Common myeloid progenitor, CD34-positive (primary cell): Measurements from ENCODE around the gene MYO18A.

ENCODE experiments used
- CTCF ChIA-PET: fragments of 350-600 bp; sonication (Branson Sonifier 250); formaldehyde crosslinking; loops from one replicate; lab custom pipeline; 2021; ENCODE audit warnings: antibody characterized with exemption; lab: Charles Lee
- POLR2A ChIA-PET: fragments of 350-600 bp; sonication (Branson Sonifier 250); formaldehyde crosslinking; loops from one replicate; lab custom pipeline; 2021; ENCODE audit warnings: antibody characterized with exemption; lab: Charles Lee
- DNase-seq, 3 donors: peaks; one replicate each; pipeline versions ENCODE4 v3.0.0 to v3.0.0-alpha.2; 2013
- H3K27ac ChIP-seq, 2 experiments: 1 replicate in 1 of 2; 2 replicates in 1 of 2; pipeline ENCODE4 v1.7.0; 2013; ENCODE audit warnings: inconsistent platforms in 2 of 2, low read length in 2 of 2, mild to moderate bottlenecking in 2 of 2, low read depth in 1 of 2, moderate library complexity in 1 of 2; ENCODE audit not compliant: severe bottlenecking in 2 of 2, insufficient read depth in 1 of 2, poor library complexity in 1 of 2
- H3K27me3 ChIP-seq, 5 experiments: replicated peaks in 2 of 5; 1 replicate in 3 of 5; 2 replicates in 2 of 5; pipeline versions ENCODE4 v1.6.1 to v1.7.0; 2013; ENCODE audit warnings: low read length in 4 of 5, mild to moderate bottlenecking in 2 of 5, moderate library complexity in 2 of 5, inconsistent platforms in 1 of 5; ENCODE audit not compliant: insufficient read depth in 5 of 5, control insufficient read depth in 4 of 5
- H3K36me3 ChIP-seq, 4 experiments: 1 replicate in 2 of 4; 2 replicates in 2 of 4; pipeline versions ENCODE4 v1.6.1 to v1.7.0; 2013; ENCODE audit warnings: low read length in 3 of 4, control low read depth in 1 of 4, mild to moderate bottlenecking in 1 of 4; ENCODE audit not compliant: control insufficient read depth in 4 of 4, insufficient read depth in 4 of 4
- H3K4me1 ChIP-seq, 4 experiments: 1 replicate in 3 of 4; 2 replicates in 1 of 4; pipeline versions ENCODE4 v1.6.1 to v1.7.1; 2013; ENCODE audit warnings: low read length in 3 of 4, mild to moderate bottlenecking in 3 of 4, control low read depth in 1 of 4, inconsistent platforms in 1 of 4, moderate library complexity in 1 of 4; ENCODE audit not compliant: control insufficient read depth in 4 of 4, insufficient read depth in 4 of 4; ENCODE audit errors: control extremely low read depth in 1 of 4
- H3K4me3 ChIP-seq, 7 experiments: 1 replicate in 4 of 7; 2 replicates in 3 of 7; pipeline versions ENCODE4 v1.5.1 to v1.7.0; 2013; ENCODE audit warnings: mild to moderate bottlenecking in 7 of 7, low read length in 6 of 7, moderate library complexity in 6 of 7, inconsistent platforms in 2 of 7, low read depth in 2 of 7, control low read depth in 1 of 7; ENCODE audit not compliant: insufficient read depth in 4 of 7, control insufficient read depth in 1 of 7; ENCODE audit errors: extremely low read depth in 1 of 7
- H3K9me3 ChIP-seq, 5 experiments: 1 replicate in 4 of 5; 2 replicates in 1 of 5; pipeline versions ENCODE4 v1.6.1 to v1.7.1; 2013; ENCODE audit warnings: low read length in 4 of 5, mild to moderate bottlenecking in 2 of 5, inconsistent platforms in 1 of 5, low read depth in 1 of 5, moderate library complexity in 1 of 5; ENCODE audit not compliant: control insufficient read depth in 4 of 5, insufficient read depth in 2 of 5; ENCODE audit errors: control extremely low read depth in 1 of 5
- WGBS: methylation state at CpG from one replicate; pipeline ENCODE4 v1.1.5; 2013; ENCODE audit not compliant: insufficient coverage; 5-methylcytosine and 5-hydroxymethylcytosine counted together

The MYO18A gene

GRCh38 chr17:29110372-29110757, 69.8 kb downstream of the MYO18A start:
- H3K4me1 ChIP-seq = peaks cover 0 to 9% (median 0%) of the 10 kb centered on the region in 4 experiments
- CTCF ChIA-PET = interaction anchor here (1.2 to 26.1 kb wide), 5 partner anchors 15 to 148 kb away, joined by 3 to 673 read pairs (median 17); no protein-coding TSS in a partner anchor
- no peaks in the 10 kb centered on the region for H3K9me3 ChIP-seq
- no peak overlapping the region for H3K4me3 ChIP-seq
- H3K27me3 ChIP-seq = no peaks in the 10 kb centered on the region
- WGBS = 96% methylated on average over 15 of the region's 16 CpGs
- H3K27ac ChIP-seq = no peak overlapping the region
- DNase-seq = no peak
- H3K36me3 ChIP-seq = peaks cover 7 to 99% (median 81%) of the 10 kb centered on the region in 4 experiments
- POLR2A ChIA-PET = interaction anchor here (1.2 kb wide), 1 partner anchor 35 kb away, joined by 3 read pairs; no protein-coding TSS in a partner anchor

- H3K4me1 ChIP-seq = peaks cover 0 to 9% (median 0%) of the 10 kb centered on the region in 4 experiments
- H3K4me3 ChIP-seq = no peak overlapping the region
- ChIA-PET CTCF (interaction anchor here (0.7 to 13.3 kb wide), 7 partner anchors 9 to 147 kb away, joined by 3 to 236 read pairs (median 6); no protein-coding TSS in a partner anchor), POLR2A (interaction anchor here (0.6 to 1.2 kb wide), 3 partner anchors 29 to 443 kb away, joined by 3 read pairs; no protein-coding TSS in a partner anchor)
- H3K27me3 ChIP-seq = no peaks in the 10 kb centered on the region
- H3K27ac ChIP-seq = no peak overlapping the region
- no peak for DNase-seq
- H3K36me3 ChIP-seq = peaks cover 7 to 97% (median 78%) of the 10 kb centered on the region in 4 experiments
- WGBS = 95% methylated on average over 26 of the region's 32 CpGs
- no peaks in the 10 kb centered on the region for H3K9me3 ChIP-seq
Observed at GRCh38 chr17:29109477-29110371, 70.5 kb downstream of the MYO18A start.

- H3K27ac ChIP-seq = no peak overlapping the region
- H3K27me3 ChIP-seq = no peaks in the 10 kb centered on the region
- WGBS = 82% methylated on average over 6 of the region's 10 CpGs
- ChIA-PET POLR2A (interaction anchor here (0.6 to 1.2 kb wide), 3 partner anchors 28 to 442 kb away, joined by 3 read pairs; no protein-coding TSS in a partner anchor), CTCF (interaction anchor here (0.7 to 13.3 kb wide), 9 partner anchors 8 to 147 kb away, joined by 3 to 236 read pairs (median 6); no protein-coding TSS in a partner anchor)
- no peaks in the 10 kb centered on the region for H3K9me3 ChIP-seq
- no peak for DNase-seq
- H3K4me3 ChIP-seq = no peak overlapping the region
- peaks cover 13 to 97% (median 80%) of the 10 kb centered on the region in 4 experiments for H3K36me3 ChIP-seq
- H3K4me1 ChIP-seq = peaks cover 0 to 9% (median 0%) of the 10 kb centered on the region in 4 experiments
Observed at GRCh38 chr17:29108823-29109476, 71.2 kb downstream of the MYO18A start.

- H3K4me3 ChIP-seq = no peak overlapping the region
- no peaks in the 10 kb centered on the region for H3K9me3 ChIP-seq
- no peaks in the 10 kb centered on the region for H3K27me3 ChIP-seq
- DNase-seq = no peak
- ChIA-PET POLR2A (no interaction called here), CTCF (interaction anchor here (0.7 to 13.3 kb wide), 7 partner anchors 9 to 146 kb away, joined by 3 to 236 read pairs (median 5); no protein-coding TSS in a partner anchor)
- 88% methylated on average over 8 of the region's 11 CpGs for WGBS
- H3K4me1 ChIP-seq = peaks cover 0 to 9% (median 0%) of the 10 kb centered on the region in 4 experiments
- peaks cover 18 to 97% (median 79%) of the 10 kb centered on the region in 4 experiments for H3K36me3 ChIP-seq
- no peak overlapping the region for H3K27ac ChIP-seq
Observed at GRCh38 chr17:29107933-29108822, 72.0 kb downstream of the MYO18A start.

- POLR2A ChIA-PET = no interaction called here
- no peak overlapping the region for H3K27ac ChIP-seq
Observed at GRCh38 chr17:29107084-29107483, 73.1 kb downstream of the MYO18A start.

GRCh38 chr17:29103341-29103740, 76.9 kb downstream of the MYO18A start:
- no peak overlapping the region for H3K4me3 ChIP-seq
- no peaks in the 10 kb centered on the region for H3K27me3 ChIP-seq
- H3K36me3 ChIP-seq = peaks cover 20 to 95% (median 82%) of the 10 kb centered on the region in 4 experiments
- H3K4me1 ChIP-seq = peaks cover 0 to 9% (median 0%) of the 10 kb centered on the region in 4 experiments
- CTCF ChIA-PET = interaction anchor here (1.0 to 1.9 kb wide), 4 partner anchors 8 to 15 kb away, joined by 3 to 7 read pairs (median 4); no protein-coding TSS in a partner anchor
- DNase-seq = no peak
- POLR2A ChIA-PET = no interaction called here
- no peak overlapping the region for H3K27ac ChIP-seq
- H3K9me3 ChIP-seq = no peaks in the 10 kb centered on the region
- 94% methylated on average over 3 of the region's 4 CpGs for WGBS

More at GRCh38 chr17:29107084-29107483, 73.1 kb downstream of the MYO18A start:
- H3K27me3 ChIP-seq = no peaks in the 10 kb centered on the region
- H3K4me1 ChIP-seq = peaks cover 0 to 9% (median 0%) of the 10 kb centered on the region in 4 experiments
- CTCF ChIA-PET = interaction anchor here (0.7 to 3.9 kb wide), 6 partner anchors 10 to 145 kb away, joined by 3 to 20 read pairs (median 3); no protein-coding TSS in a partner anchor
- H3K9me3 ChIP-seq = no peaks in the 10 kb centered on the region
- peak in 1 of 3 donors; percentile 6 for DNase-seq
- 95% methylated on average over 9 of the region's 9 CpGs for WGBS
- no peak overlapping the region for H3K4me3 ChIP-seq
- H3K36me3 ChIP-seq = peaks cover 20 to 97% (median 79%) of the 10 kb centered on the region in 4 experiments
